Right cardiac atrium (tissue), 5 donors: Measurements from ENCODE around the gene SLC23A2. TPM values are rescaled to one million over a fixed set of nuclear protein-coding genes. Genes with fewer than 3 reads are reported as not detected.
"Not testable (repeated sequence)": the region's sequence is repeated elsewhere in the genome, so short reads cannot be mapped to it uniquely, and the experiment has no call there.

Source experiments
- ATAC-seq, 2 donors: fragments of 200-7000 bp; cut with Tn5 transposase; one replicate each; pipeline versions ENCODE4 v1.8.0 to v1.9.1; 2020; ENCODE audit warnings: moderate library complexity in 2 of 2, mild to moderate bottlenecking in 1 of 2
- DNase-seq, 3 donors: peaks; one replicate each; pipeline ENCODE4 v3.0.0-alpha.2; 2020
- H3K27ac ChIP-seq: one replicate; pipeline ENCODE4 v1.5.1; 2013; ENCODE audit warnings: mild to moderate bottlenecking, low read length, control low read depth, moderate library complexity
- H3K27me3 ChIP-seq: one replicate; pipeline ENCODE4 v1.6.1; 2013; ENCODE audit not compliant: control insufficient read depth, insufficient read depth
- H3K4me1 ChIP-seq: one replicate; pipeline ENCODE4 v1.6.1; 2013; ENCODE audit warnings: low read length; ENCODE audit not compliant: control insufficient read depth, insufficient read depth
- H3K4me3 ChIP-seq: one replicate; pipeline ENCODE4 v1.5.1; 2013; ENCODE audit warnings: low read length, control low read depth
- H3K9me3 ChIP-seq: one replicate; pipeline ENCODE4 v1.6.1; 2013; ENCODE audit warnings: low read length; ENCODE audit not compliant: control insufficient read depth
- WGBS: extraction: QIAGEN DNeasy Blood & Tissue Kit; methylation state at CpG from one replicate; pipeline ENCODE4 v1.1.7; 2013; 5-methylcytosine and 5-hydroxymethylcytosine counted together
- intact Hi-C, 4 donors: fragments of 100-400 bp; cut with DNase I; formaldehyde crosslinking; loops; one replicate each; pipeline versions ENCODE4 v1.11.0 to v1.14.0; 2022 to 2023
- long read RNA-seq, 4 donors: library from polyadenylated mRNA; unstranded; transcript quantifications; one replicate each; pipeline ENCODE4 v2.0.0, GENCODE V29; 2020 to 2021
- polyA plus RNA-seq: library from polyadenylated mRNA; stranded (reverse); fragments of 200-250 nt; gene quantifications from one replicate; pipeline ENCODE4 v1.2.3, GENCODE V29; 2013
- total RNA-seq, 4 donors: library from RNA; stranded (reverse); fragmentation: NEBNext Ultra II Directional; extraction: Animal tissue kit (Norgen Biotek cat#: 25700); gene quantifications; one replicate each; pipeline ENCODE4 v1.2.1, GENCODE V29; 2021
- donor health status: healthy with polysubstance abuse.
- donor health status: DM: no; HTN: yes; CAD: no.
- donor health status: DM: no; HTN: no; CAD: no.
- donor health status: DM: no; HTN: yes; CAD: no; lungs with severe emphysema.
- donor health status: DM: yes; HTN: yes; CAD: no.

Gene SLC23A2
- 10 to 100 TPM; 11.8 to 15.9 (median 12.7) TPM for total RNA-seq
- 5.2 TPM for polyA plus RNA-seq
- long read RNA-seq, donor 1, full-length matches to known transcripts: 2 of 11 reads
- long read RNA-seq, donor 1, partial matches to known transcripts: 1 of 11 reads
- long read RNA-seq, donor 1, other reads (novel, unspliced or antisense): 8 of 11 reads
- long read RNA-seq, donor 2, partial matches to known transcripts: 0 of 2 reads
- long read RNA-seq, donor 2, other reads (novel, unspliced or antisense): 2 of 2 reads
- long read RNA-seq, donor 3, full-length matches to known transcripts: 1 of 16 reads
- long read RNA-seq, donor 3, partial matches to known transcripts: 3 of 16 reads
- long read RNA-seq, donor 3, other reads (novel, unspliced or antisense): 12 of 16 reads
- long read RNA-seq, donor 4, partial matches to known transcripts: 0 of 4 reads
- long read RNA-seq, donor 4, other reads (novel, unspliced or antisense): 4 of 4 reads

DNA sequence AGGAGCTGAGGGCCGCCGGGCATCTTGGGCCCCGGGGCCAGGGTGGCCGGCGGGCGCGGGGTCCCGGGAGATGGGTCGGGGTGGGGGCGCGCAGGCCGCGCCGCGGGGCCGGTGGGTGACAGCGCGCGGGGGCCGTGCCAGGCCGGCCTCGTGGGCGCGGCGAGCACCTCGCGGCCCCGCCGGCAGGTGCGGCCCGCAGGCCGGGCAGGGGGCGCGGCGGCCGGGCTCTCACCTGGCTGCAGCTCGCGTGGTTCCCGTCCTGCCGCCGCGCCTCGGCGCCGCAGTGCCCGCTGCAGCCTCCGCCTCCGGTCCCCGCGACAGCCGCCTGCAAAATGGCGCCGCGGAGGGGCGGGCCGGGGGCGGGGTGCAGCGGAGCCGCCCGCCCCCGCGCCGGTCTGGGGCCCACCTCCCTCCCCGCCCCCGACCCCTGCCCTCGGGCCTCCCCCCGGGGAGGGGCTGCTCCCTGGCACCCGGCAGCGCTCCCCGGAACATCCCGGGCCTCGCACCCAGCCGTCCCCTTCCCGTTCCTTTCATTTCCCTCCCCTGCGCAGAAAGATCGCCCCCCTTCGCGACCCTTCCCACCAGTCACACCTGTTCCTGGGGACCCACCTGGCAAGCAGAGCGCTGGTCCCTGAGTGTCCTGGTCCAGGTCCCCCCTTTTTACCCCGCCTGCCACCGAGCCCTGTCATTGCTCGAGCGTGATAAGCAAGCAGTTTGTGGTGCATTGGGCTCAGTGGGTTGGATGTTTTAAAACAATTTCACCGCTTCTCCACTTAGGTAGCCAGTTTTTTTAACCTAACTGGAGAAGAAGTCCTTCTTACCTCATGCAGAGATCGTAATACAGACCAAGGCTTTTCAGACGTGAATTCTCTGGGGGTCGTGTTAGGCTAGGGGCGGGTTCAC lies at the start of gene SLC23A2:
Gene SLC23A2, minus strand, starts transcription at position 337 of the 903 bp plus-strand sequence. CDS start 68,948 bp downstream, outside the sequence.
- Histone ChIP-seq H3K27ac (no peak within 1 kb of the TSS), H3K4me1 (peaks cover 6% of the 10 kb centered on the region), H3K27me3 (no peaks in the 10 kb centered on the region), H3K4me3 (peak within 1 kb of the TSS; percentile 100), H3K9me3 (no peaks in the 10 kb centered on the region)
- peak; percentile 89 to 91 for ATAC-seq
- DNase-seq: peak; percentile 49 to 84 (median 80)
- WGBS: 1% methylated on average over 88 of the region's 88 CpGs
- intact Hi-C loops: loop anchor here in 1 of 4 donors (10.0 kb wide), 1 partner anchor 83 kb away; no protein-coding TSS in a partner anchor

DNA sequence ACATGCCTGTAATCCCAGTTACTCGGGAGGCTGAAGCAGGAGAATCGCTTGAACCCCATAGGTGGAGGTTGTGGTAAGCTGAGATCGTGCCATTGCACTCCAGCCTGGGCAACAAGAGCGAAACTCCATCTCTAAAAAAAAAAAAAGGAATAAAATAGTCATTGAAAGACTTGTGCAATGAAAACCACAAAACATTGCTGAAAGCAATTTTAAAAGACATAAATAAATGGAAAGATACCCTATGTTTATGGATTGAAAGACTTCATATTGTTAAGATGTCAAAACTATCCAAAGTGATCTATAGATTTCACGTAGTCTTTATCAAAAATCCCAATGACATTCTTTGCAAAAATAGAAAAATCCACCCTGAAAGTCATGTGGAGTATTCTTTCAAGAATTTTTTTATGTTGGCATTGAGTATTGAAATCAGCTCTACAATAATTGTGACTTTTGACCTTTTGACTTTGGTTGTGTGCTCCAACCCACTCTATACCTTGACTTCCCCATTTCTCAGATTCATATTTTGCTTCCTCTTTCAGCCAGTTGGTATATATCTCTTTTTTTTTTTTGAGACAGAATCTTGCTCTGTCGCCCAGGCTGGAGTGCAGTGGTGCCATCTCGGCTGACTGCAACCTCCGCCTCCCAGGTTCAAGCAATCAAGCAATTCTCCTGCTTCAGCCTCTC lies 45.5 kb upstream of the SLC23A2 start:
- Histone ChIP-seq H3K9me3 (no peaks in the 10 kb centered on the region), H3K4me1 (no peaks in the 10 kb centered on the region), H3K4me3 (no peak overlapping the region), H3K27ac (no peak overlapping the region), H3K27me3 (no peaks in the 10 kb centered on the region)
- ATAC-seq (no peak), DNase-seq (no peak)
- WGBS: 79% methylated on average over 8 of the region's 8 CpGs
- intact Hi-C loops: no loop called here

DNA sequence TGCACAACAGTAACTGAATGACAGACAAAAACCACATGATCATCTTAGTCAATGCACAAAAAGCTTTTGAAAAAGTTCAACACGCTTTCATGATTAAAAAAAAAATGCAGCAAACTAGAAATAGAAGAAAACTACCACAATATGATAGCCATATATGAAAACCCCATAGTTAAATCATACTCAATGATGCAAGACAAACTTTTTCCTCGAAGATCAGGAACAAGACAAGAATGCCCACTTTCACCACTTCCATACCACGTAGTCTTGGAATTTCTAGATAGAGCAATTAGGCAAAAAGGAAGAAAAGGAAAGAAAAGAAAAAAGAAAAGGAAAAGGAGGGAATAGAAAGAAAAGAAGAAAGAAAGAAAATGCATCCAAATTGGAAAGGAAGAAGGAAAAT lies 44.6 kb upstream of the SLC23A2 start:
- no peak overlapping the region for H3K4me3 ChIP-seq
- no peaks in the 10 kb centered on the region for H3K9me3 ChIP-seq
- no peak overlapping the region for H3K27ac ChIP-seq
- H3K4me1 ChIP-seq: no peaks in the 10 kb centered on the region
- DNase-seq (no peak), ATAC-seq (no peak)
- intact Hi-C loops: no loop called here
- 70% methylated on average over 3 of the region's 3 CpGs for WGBS
- H3K27me3 ChIP-seq: no peaks in the 10 kb centered on the region

DNA sequence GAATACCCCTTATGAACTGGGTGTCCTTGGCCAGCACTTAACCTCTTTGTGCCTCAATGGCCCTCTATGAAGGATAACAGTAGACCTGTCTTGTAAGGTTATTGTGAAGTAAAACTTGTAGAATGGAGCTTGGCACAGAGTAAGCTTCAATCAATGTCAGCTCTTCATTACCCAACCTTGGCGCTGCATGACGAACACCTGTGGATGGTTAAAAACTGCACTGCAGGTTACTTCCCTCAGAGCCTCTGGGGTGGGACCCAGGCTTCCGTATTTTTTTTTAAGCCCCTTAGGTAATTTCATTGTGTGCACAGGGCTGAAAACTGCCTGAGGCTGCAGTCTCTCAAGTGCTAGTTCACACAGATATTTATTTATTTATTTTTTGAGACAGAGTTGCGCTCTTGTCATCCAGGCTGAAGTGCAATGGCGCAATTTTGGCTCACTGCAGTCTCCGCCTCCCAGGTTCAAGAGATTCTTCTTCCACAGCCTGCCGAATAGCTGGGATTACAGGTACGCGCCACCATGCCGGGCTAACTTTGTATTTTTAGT lies 42.8 kb upstream of the SLC23A2 start:
- ATAC-seq: no peak
- Histone ChIP-seq H3K27ac (no peak overlapping the region), H3K27me3 (no peaks in the 10 kb centered on the region), H3K4me1 (no peaks in the 10 kb centered on the region), H3K4me3 (no peak overlapping the region), H3K9me3 (no peaks in the 10 kb centered on the region)
- intact Hi-C loops: no loop called here
- 96% methylated on average over 10 of the region's 10 CpGs for WGBS
- no peak for DNase-seq

DNA sequence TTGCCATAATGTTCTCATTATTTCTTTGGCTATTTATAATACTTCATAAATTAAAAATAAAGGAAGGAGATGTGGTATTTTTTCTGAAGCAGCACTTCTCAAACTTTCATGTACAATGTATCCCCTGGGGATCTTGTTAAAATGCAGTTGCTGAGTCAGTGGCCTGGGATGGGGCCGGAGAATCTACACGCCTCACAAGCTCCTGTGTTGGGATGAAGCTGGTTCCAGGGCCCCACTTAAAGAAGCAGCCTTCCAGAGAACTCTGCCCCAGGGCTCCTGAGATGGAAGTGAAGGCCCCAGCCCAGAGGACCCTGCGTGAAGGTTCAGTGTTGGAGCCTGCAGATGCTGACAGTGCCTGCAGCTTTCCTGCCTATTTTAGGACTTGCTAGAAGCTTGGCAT lies 40.1 kb upstream of the SLC23A2 start:
- no peak overlapping the region for H3K4me3 ChIP-seq
- H3K4me1 ChIP-seq: no peaks in the 10 kb centered on the region
- no peak for ATAC-seq
- H3K9me3 ChIP-seq: no peaks in the 10 kb centered on the region
- DNase-seq: no peak
- no peak overlapping the region for H3K27ac ChIP-seq
- 45% methylated on average over 3 of the region's 3 CpGs for WGBS
- intact Hi-C loops: no loop called here
- H3K27me3 ChIP-seq: no peaks in the 10 kb centered on the region

DNA sequence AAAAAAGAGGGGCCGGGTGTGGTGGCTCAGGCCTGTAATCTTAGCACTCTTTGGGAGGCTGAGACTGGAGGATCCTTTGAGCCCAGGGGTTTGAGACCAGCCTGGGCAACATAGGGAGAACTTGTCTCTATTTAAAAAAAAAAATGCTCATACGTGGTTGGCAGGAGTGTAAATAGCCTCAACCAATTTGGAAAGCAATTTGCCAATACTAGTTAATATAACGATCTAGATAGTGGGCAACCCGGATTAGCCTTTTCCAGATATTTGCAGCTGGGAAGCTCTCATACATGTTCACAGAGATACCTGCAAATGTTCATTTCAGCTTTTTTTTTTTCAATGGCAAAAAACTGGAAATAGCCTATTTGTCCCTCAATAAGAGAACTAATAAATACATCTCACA lies 39.0 kb upstream of the SLC23A2 start:
- Histone ChIP-seq H3K27ac (no peak overlapping the region), H3K4me1 (no peaks in the 10 kb centered on the region), H3K27me3 (no peaks in the 10 kb centered on the region), H3K9me3 (no peaks in the 10 kb centered on the region), H3K4me3 (no peak overlapping the region)
- intact Hi-C loops: no loop called here
- no peak for DNase-seq
- WGBS: 90% methylated on average over 4 of the region's 4 CpGs
- ATAC-seq: no peak

DNA sequence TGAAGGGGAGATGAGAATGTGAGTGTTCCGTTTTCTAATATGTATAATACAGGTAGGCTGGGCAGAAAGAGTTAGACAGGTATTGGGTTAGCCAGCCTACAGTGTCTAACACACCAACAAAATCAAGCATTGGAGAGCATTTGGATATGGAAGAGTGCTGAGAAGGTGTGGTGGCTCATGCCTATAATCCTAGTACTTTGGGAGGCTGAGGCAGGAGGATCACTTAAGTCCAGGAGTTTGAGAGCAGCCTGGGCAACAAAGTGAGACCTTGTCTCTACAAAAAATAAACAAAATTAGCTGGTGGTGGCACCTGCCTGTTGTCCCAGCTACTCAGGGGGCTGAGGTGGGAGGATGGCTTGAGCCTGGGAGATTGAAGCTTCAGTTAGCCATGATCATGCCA lies 38.6 kb upstream of the SLC23A2 start:
- WGBS: 93% methylated on average over 1 of the region's 1 CpG
- intact Hi-C loops: no loop called here
- ATAC-seq (no peak), DNase-seq (no peak)
- Histone ChIP-seq H3K9me3 (no peaks in the 10 kb centered on the region), H3K4me1 (no peaks in the 10 kb centered on the region), H3K27ac (no peak overlapping the region), H3K27me3 (no peaks in the 10 kb centered on the region), H3K4me3 (no peak overlapping the region)

GRCh38 chr20:5039255-5039657 lies 37.9 kb upstream of the SLC23A2 start:
- H3K27me3 ChIP-seq: no peaks in the 10 kb centered on the region
- H3K27ac ChIP-seq: no peak overlapping the region
- intact Hi-C loops: no loop called here
- DNase-seq: peak in 1 of 3 donors; percentile 54
- no peaks in the 10 kb centered on the region for H3K4me1 ChIP-seq
- H3K4me3 ChIP-seq: no peak overlapping the region
- 66% methylated on average over 8 of the region's 8 CpGs for WGBS
- H3K9me3 ChIP-seq: no peaks in the 10 kb centered on the region
- ATAC-seq: no peak

DNA sequence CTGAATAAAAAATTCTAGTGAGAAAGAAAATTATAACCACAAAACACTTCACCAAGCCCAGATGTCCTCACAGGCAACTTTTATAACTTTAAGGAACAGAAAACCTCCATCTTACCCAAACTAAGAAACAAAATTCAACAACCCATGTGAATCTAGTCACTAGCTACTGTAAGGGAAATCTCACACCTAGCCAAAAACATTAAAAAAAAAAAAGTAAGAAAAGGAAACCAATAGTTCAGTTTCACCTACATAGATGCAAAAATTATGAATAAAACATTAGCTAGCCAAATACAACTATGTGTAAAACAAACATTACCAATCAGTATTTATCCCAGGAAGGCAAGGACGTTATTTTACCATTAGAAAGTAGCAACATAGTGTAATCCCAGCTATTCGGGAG lies 35.5 kb upstream of the SLC23A2 start:
- ATAC-seq (no peak), DNase-seq (no peak)
- intact Hi-C loops: no loop called here
- no peak overlapping the region for H3K4me3 ChIP-seq
- H3K27ac ChIP-seq: no peak overlapping the region
- no peaks in the 10 kb centered on the region for H3K9me3 ChIP-seq
- 82% methylated on average over 2 of the region's 2 CpGs for WGBS
- H3K4me1 ChIP-seq: no peaks in the 10 kb centered on the region
- H3K27me3 ChIP-seq: no peaks in the 10 kb centered on the region

DNA sequence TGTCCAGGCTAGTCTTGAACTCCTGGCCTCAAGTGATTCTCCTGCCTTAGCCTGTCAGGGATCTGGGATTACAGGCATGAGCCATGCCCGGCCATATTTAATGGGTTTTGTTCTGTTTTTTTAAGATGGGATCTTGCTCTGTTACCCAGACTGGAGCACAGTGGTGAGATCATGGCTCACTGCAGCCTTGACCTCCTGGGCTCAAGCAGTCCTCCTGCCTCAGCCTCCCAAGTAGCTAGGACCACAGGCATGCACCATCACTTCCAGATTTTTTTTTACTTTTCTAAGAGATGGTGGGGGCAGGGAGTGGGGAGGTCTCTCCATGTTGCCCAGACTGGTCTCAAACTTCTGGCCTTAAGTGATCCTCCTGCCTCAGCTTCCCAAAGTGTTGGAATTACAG lies 34.2 kb upstream of the SLC23A2 start:
- H3K4me3 ChIP-seq, ATAC-seq, H3K9me3 ChIP-seq, intact Hi-C loops, H3K27ac ChIP-seq, DNase-seq, H3K4me1 ChIP-seq, H3K27me3 ChIP-seq: not testable (repeated sequence)
- WGBS: 88% methylated on average over 1 of the region's 1 CpG
